ENCODE measurements around the gene AKAP6.

Gene AKAP6

DNA sequence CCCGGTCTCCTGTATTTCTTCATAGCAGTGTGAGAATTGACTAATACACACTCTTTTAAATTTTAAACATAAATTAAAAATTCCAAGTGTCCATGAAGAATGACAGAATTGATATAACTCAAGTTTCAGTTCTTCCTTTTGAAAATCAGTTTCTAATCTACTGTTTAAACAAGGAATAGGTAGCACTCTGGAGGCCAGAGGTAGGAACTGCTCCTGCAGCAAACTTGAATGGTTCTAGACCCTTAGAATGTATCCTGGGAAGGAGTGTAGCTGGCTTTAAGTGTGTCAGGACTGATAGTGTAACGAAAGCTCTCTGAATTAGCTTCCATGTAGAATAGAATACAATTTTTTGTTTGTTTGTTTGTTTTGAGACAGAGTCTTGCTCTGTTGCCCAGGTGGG, 76.8 kb downstream of the AKAP6 start:
- H3K36me3 Mint-ChIP-seq, result no peaks in the 10 kb centered on the region
- H3K27ac Mint-ChIP-seq, result no peak overlapping the region
- H3K4me1 Mint-ChIP-seq, result no peaks in the 10 kb centered on the region

DNA sequence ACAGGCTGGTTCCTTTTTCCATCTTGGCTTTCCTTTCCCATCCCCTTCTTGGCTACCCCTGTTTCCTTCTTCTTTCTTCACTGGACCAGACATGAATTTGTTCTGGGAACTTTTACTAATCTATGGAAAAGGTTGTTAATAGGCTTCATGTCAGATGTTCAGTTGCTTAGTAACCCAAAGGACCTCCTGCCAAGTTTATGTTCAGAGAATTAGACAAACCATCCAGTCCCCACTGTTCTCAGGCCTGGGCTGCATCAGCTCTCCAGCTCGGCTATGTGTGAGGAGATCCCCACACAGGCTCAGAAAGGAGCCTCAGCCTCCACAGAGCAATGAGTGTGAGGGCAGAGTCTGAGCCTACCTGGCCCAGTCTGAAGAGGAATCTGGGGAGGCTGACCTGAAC, 78.0 kb downstream of the AKAP6 start:
- Mint-ChIP-seq H3K4me3 (no peak overlapping the region), H3K27me3 (no peaks in the 10 kb centered on the region), H3K4me1 (no peaks in the 10 kb centered on the region), H3K27ac (no peak overlapping the region), H3K36me3 (no peaks in the 10 kb centered on the region), H3K9me3 (no peaks in the 10 kb centered on the region)

More for the DNA sequence above, 76.8 kb downstream of the AKAP6 start:
- H3K4me3 Mint-ChIP-seq, result no peak overlapping the region
- H3K27me3 Mint-ChIP-seq, result no peaks in the 10 kb centered on the region
- no peaks in the 10 kb centered on the region for H3K9me3 Mint-ChIP-seq

- Mint-ChIP-seq H3K9me3 (no peaks in the 10 kb centered on the region), H3K36me3 (no peaks in the 10 kb centered on the region), H3K27ac (no peak overlapping the region), H3K27me3 (no peaks in the 10 kb centered on the region), H3K4me3 (no peak overlapping the region), H3K4me1 (no peaks in the 10 kb centered on the region)
Measured at GRCh38 chr14:32408018-32408417, 78.9 kb downstream of the AKAP6 start.

GRCh38 chr14:32412103-32412502, 83.0 kb downstream of the AKAP6 start:
- no peaks in the 10 kb centered on the region for H3K9me3 Mint-ChIP-seq
- no peaks in the 10 kb centered on the region for H3K4me1 Mint-ChIP-seq
- no peaks in the 10 kb centered on the region for H3K27me3 Mint-ChIP-seq
- H3K4me3 Mint-ChIP-seq, result no peak overlapping the region
- no peak overlapping the region for H3K27ac Mint-ChIP-seq
- H3K36me3 Mint-ChIP-seq, result no peaks in the 10 kb centered on the region

DNA sequence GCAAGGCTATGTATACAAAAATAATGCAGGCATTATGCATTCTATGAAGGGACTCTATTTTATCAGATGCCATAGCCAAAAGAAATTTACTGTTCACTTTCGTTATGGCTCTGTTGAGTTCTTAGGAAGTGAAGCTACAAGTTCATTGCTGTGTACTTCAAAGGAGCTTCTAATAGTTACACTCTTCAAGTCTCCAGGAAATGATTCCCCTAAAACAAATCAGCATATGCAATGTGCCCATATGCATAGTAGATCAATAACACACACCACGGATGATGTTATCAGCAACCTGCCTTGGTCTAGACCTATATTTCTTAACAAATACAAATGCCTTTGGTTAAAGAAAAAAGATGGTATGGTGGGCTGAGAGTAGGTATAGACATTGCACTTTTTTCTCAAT, 83.4 kb downstream of the AKAP6 start:
- H3K4me3 Mint-ChIP-seq, result no peak overlapping the region
- H3K9me3 Mint-ChIP-seq, result no peaks in the 10 kb centered on the region
- no peaks in the 10 kb centered on the region for H3K27me3 Mint-ChIP-seq
- H3K4me1 Mint-ChIP-seq, result no peaks in the 10 kb centered on the region
- no peaks in the 10 kb centered on the region for H3K36me3 Mint-ChIP-seq
- no peak overlapping the region for H3K27ac Mint-ChIP-seq

GRCh38 chr14:32413967-32414640, 85.0 kb downstream of the AKAP6 start:
- no peak overlapping the region for H3K4me3 Mint-ChIP-seq
- no peaks in the 10 kb centered on the region for H3K27me3 Mint-ChIP-seq
- H3K27ac Mint-ChIP-seq, result no peak overlapping the region
- no peaks in the 10 kb centered on the region for H3K36me3 Mint-ChIP-seq
- no peaks in the 10 kb centered on the region for H3K9me3 Mint-ChIP-seq
- H3K4me1 Mint-ChIP-seq, result no peaks in the 10 kb centered on the region

DNA sequence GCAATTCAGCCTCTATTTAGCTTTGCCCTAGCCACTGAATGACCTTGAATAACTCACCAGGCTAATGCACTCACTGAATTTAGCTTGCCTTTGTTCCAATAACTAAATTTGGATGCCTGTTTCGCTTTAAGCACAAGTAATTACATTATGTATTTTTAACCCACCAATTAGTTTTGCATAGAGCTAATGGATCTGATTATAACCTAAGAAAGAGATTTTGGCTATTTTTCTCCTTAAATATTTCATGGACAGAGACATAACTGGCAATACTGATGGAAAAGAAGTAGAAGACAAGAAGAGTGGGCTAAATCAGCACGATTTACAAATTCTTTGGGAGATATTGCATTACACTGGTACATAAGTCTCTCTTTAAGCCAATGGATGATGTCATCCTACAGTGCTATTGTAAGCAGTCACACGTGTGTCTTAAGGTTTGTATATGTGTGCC, 85.7 kb downstream of the AKAP6 start:
- Mint-ChIP-seq H3K4me1 (no peaks in the 10 kb centered on the region), H3K4me3 (no peak overlapping the region), H3K27me3 (no peaks in the 10 kb centered on the region), H3K36me3 (no peaks in the 10 kb centered on the region), H3K27ac (no peak overlapping the region), H3K9me3 (no peaks in the 10 kb centered on the region)

- no peak overlapping the region for H3K27ac Mint-ChIP-seq
- peaks cover 2% of the 10 kb centered on the region for H3K36me3 Mint-ChIP-seq
- no peaks in the 10 kb centered on the region for H3K9me3 Mint-ChIP-seq
- no peaks in the 10 kb centered on the region for H3K27me3 Mint-ChIP-seq
- no peaks in the 10 kb centered on the region for H3K4me1 Mint-ChIP-seq
- H3K4me3 Mint-ChIP-seq, result no peak overlapping the region
Measured at GRCh38 chr14:32417956-32418552, 89.0 kb downstream of the AKAP6 start.

- no peaks in the 10 kb centered on the region for H3K4me1 Mint-ChIP-seq
- H3K27ac Mint-ChIP-seq, result no peak overlapping the region
- peaks cover 2% of the 10 kb centered on the region for H3K36me3 Mint-ChIP-seq
- no peaks in the 10 kb centered on the region for H3K9me3 Mint-ChIP-seq
- no peak overlapping the region for H3K4me3 Mint-ChIP-seq
- H3K27me3 Mint-ChIP-seq, result no peaks in the 10 kb centered on the region
Measured at GRCh38 chr14:32419429-32419828, 90.3 kb downstream of the AKAP6 start.

DNA sequence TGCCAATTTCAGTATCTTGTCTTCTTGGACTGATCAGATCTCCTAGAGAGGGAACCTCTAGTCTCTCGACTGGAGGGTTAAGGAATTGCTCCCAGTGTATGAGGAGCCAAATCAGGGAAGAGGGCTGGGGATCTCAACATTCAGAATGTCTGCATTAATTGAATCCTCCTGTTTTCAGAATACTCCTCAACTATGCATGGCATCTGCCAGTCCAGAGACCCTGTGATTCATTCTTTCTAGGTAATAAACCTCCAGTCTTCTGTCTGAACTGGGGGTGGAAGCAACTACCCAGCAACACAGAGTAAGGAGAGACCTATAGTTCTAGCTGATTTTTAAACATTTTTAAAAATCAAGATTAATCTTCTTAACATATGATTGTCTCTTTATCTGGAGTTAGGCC, 92.7 kb downstream of the AKAP6 start:
- Mint-ChIP-seq H3K27me3 (no peaks in the 10 kb centered on the region), H3K4me1 (no peaks in the 10 kb centered on the region), H3K27ac (no peak overlapping the region), H3K9me3 (no peaks in the 10 kb centered on the region), H3K36me3 (peaks cover 2% of the 10 kb centered on the region), H3K4me3 (no peak overlapping the region)

DNA sequence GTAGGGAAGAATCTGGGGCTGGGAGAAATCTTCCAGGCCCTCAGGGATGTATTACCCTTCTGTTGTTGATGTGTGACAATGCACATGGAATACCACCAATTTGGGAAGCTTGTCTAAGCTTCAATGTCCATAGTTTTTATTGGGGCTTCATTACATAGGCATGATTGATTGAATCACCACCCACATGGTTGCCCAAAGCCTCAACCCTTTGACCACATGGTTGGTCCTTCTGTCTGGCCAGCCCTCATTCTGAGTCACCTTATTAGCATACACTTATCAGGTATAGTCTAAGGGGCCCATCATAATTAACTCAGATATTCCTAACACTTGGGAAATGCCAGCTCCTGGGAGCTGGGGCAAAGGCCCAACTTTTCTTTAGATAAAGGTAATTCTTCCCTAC, 93.3 kb downstream of the AKAP6 start:
- Mint-ChIP-seq H3K27ac (no peak overlapping the region), H3K9me3 (no peaks in the 10 kb centered on the region)

DNA sequence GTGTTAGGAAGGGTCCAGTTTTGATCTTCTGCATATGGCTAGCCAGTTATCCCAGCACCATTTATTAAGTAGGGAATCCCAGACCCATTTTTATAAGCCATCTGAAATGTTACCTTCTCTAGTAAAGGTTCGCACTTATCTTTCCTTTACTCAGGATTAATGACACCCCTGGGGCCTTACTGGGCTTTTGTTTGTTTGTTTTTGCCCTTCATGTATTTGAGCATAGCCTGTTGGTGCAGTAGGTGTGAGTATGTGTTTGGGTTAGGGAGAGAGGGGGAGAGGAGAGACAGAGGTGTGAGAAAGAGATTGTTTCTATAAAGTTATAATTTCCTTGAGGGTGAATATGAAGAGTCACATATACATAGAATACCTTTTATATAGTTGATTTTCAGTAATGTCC, 96.9 kb downstream of the AKAP6 start:
- Mint-ChIP-seq H3K4me1 (no peaks in the 10 kb centered on the region), H3K27ac (no peak overlapping the region), H3K36me3 (peaks cover 2% of the 10 kb centered on the region), H3K4me3 (no peak overlapping the region), H3K9me3 (no peaks in the 10 kb centered on the region), H3K27me3 (no peaks in the 10 kb centered on the region)

More for the DNA sequence above, 93.3 kb downstream of the AKAP6 start:
- H3K36me3 Mint-ChIP-seq, result peaks cover 2% of the 10 kb centered on the region
- H3K4me1 Mint-ChIP-seq, result no peaks in the 10 kb centered on the region
- no peaks in the 10 kb centered on the region for H3K27me3 Mint-ChIP-seq
- H3K4me3 Mint-ChIP-seq, result no peak overlapping the region

DNA sequence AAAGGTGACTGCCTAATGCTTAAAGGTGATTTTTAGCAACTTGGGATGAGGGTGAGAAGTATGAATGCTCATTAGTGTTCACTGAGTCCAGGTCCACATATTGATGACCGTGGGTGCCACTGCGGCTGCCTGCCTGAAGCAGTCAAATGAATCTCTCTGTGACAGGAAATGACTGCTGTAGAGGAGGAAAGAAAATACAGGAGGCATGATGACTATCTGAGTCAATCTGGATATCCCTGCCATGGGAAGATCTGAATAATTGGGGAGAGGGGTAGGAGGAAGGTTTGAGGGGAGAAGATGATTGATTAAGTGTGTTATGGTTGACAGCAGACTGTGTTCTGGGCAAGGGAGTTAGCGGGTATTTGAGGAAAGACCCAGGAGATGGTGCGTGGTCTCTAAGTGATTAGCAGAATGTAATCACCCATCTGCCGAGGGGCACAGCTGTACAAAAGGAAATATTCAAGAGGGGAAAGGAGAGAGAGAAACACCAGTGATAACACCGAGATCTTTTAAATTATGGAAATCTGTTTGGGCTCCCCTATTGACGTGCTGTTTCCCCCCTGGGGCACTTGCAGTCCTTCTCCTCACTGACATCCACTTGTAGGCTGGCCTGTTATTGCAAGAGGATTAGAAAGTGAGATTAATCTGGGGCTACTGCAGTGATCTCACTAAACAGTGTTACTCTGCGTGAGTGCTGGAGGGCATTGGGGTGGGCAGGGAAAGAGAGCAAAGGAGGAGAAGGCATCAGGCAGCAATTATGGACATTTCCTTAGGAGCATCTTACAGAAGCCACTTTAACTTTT, 97.7 kb downstream of the AKAP6 start:
- no peaks in the 10 kb centered on the region for H3K4me1 Mint-ChIP-seq
- H3K27me3 Mint-ChIP-seq, result no peaks in the 10 kb centered on the region
- peaks cover 2% of the 10 kb centered on the region for H3K36me3 Mint-ChIP-seq
- H3K27ac Mint-ChIP-seq, result no peak overlapping the region
- H3K9me3 Mint-ChIP-seq, result no peaks in the 10 kb centered on the region
- no peak overlapping the region for H3K4me3 Mint-ChIP-seq

DNA sequence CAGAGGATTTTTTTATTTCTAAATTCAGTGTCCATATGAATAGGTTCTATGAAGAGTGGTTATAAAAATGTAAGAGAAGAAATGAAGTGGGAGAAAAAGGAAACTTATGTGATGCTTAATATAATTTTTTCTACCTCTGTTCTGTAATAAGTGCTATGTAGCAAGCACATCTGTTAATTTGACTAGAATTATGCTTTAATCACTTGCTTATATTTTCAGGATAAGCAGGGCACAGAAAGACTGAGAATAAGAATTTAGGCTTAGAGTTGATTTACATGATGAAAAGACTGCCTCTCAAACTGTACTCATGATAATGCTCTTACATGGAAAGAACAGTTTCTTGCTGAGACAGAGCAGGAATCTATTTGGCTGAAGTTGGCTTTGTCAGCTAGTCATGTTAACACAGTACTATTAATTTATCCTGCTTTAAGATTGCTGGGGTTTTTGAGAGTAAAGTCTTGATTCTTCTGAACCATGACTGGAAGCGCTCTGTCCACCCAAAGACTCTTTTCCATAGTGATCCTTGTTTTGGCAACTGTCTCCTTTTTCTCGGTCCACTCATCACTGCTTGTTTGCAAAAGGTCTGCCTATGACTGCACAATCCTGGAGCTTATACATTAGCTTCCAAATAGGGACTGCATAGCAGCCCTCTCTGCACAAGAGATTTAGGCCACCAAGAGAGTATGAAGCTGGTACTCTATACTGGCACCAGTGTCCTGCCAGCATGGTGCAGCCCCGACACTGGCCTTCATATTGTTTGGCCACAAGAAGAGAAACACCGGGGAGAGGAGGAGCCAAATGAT, 98.8 kb downstream of the AKAP6 start:
- Mint-ChIP-seq H3K36me3 (no peaks in the 10 kb centered on the region), H3K9me3 (no peaks in the 10 kb centered on the region), H3K27ac (no peak overlapping the region), H3K4me1 (no peaks in the 10 kb centered on the region), H3K27me3 (no peaks in the 10 kb centered on the region), H3K4me3 (no peak overlapping the region)

GRCh38 chr14:32428875-32429274, 99.8 kb downstream of the AKAP6 start:
- Mint-ChIP-seq H3K36me3 (no peaks in the 10 kb centered on the region), H3K27ac (no peak overlapping the region), H3K4me3 (no peak overlapping the region), H3K9me3 (no peaks in the 10 kb centered on the region), H3K4me1 (no peaks in the 10 kb centered on the region), H3K27me3 (no peaks in the 10 kb centered on the region)

All from activated naive CD4-positive, alpha-beta T cell treated with anti-CD3 and anti-CD28 coated beads, Interleukin-2, amount 50 U/mL, for 24 hours (primary cell).